NB4 (cell line): ENCODE results near the gene ARRB2.

Experiments
- DNase-seq: peaks from one replicate; pipeline ENCODE4 v3.0.0; 2010; ENCODE audit warnings: low read depth
- H3K4me3 ChIP-seq: one replicate; pipeline ENCODE4 v1.5.1; 2011; ENCODE audit warnings: mild to moderate bottlenecking, low read depth, low read length, moderate library complexity
- CTCF ChIP-seq: IDR thresholded peaks from one replicate; pipeline ENCODE4 v1.5.1; 2012; ENCODE audit warnings: low read depth, low read length
- MAX ChIP-seq: IDR thresholded peaks from 2 replicates; pipeline ENCODE4 v1.6.1; 2011; ENCODE audit warnings: low read depth, low read length
- MYC ChIP-seq: IDR thresholded peaks from 2 replicates; pipeline ENCODE4 v1.6.1; 2011; ENCODE audit warnings: low read depth, low read length
- POLR2A ChIP-seq: IDR thresholded peaks from 2 replicates; pipeline ENCODE4 v1.6.1; 2011; ENCODE audit warnings: mild to moderate bottlenecking; ENCODE audit not compliant: insufficient read length; ENCODE audit errors: extremely low read depth

ARRB2 gene

GRCh38 chr17:4672055-4672630 lies 38.3 kb upstream of the ARRB2 start:
- no peak overlapping the region for H3K4me3 ChIP-seq
- DNase-seq, result no peak
- TF ChIP-seq MYC (no peak), CTCF (no peak), POLR2A (no peak), MAX (no peak)

- no peak for DNase-seq
- TF ChIP-seq CTCF, result no peak
- no peak for TF ChIP-seq MYC
- no peak for TF ChIP-seq MAX
- no peak overlapping the region for H3K4me3 ChIP-seq
Measured at GRCh38 chr17:4672751-4673150, 37.7 kb upstream of the ARRB2 start.

GRCh38 chr17:4673169-4673568 lies 37.3 kb upstream of the ARRB2 start:
- no peak for DNase-seq
- H3K4me3 ChIP-seq, result no peak overlapping the region
- TF ChIP-seq MAX (no peak), MYC (no peak), POLR2A (no peak), CTCF (no peak)

GRCh38 chr17:4673986-4674684 lies 36.3 kb upstream of the ARRB2 start:
- DNase-seq, result no peak
- no peak for TF ChIP-seq MAX
- TF ChIP-seq CTCF, result no peak
- TF ChIP-seq POLR2A, result no peak
- no peak for TF ChIP-seq MYC
- no peak overlapping the region for H3K4me3 ChIP-seq

- H3K4me3 ChIP-seq, result no peak overlapping the region
Measured at GRCh38 chr17:4674685-4674998, 35.8 kb upstream of the ARRB2 start.

More at GRCh38 chr17:4674685-4674998, 35.8 kb upstream of the ARRB2 start:
- TF ChIP-seq MYC (no peak), POLR2A (no peak), MAX (no peak), CTCF (no peak)
- no peak for DNase-seq
